CD4-positive, alpha-beta T cell treated with Interleukin-15 for 1 hour (primary cell): ENCODE results near the gene SH3GL2.

Experiments used
- DNase-seq: peaks from one replicate; pipeline ENCODE4 v3.0.0-alpha.2; 2020

SH3GL2 gene

GRCh38 chr9:17665450-17665849 lies 86.6 kb downstream of the SH3GL2 start:
- DNase-seq = no peak

- no peak for DNase-seq
These were observed 90.3 kb downstream of the SH3GL2 start for GRCh38 chr9:17669206-17669605.

- DNase-seq = no peak
These were observed 103.8 kb downstream of the SH3GL2 start for GRCh38 chr9:17682684-17683083.

GRCh38 chr9:17688834-17689233 lies 110.0 kb downstream of the SH3GL2 start:
- DNase-seq = no peak

DNA sequence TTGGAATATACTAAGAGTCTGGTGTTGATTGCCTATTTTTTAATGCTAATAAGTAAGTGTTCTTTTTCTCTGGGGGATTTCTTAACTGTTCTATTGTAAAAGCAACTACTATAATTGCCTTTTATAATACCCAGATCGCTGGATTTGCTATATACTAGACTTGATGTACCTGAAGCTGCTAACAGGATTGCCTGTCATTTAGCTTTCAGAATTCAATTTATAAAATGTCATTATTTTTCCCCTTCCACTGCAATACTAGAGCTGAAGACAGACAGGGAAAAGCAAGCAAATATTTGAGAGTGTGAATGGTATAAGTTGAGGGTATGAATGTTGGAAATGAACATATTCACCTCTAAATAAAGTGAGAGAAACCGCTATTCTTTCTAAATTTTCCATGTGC lies 115.5 kb downstream of the SH3GL2 start:
- no peak for DNase-seq

GRCh38 chr9:17695482-17695881 lies 116.6 kb downstream of the SH3GL2 start:
- DNase-seq = no peak

GRCh38 chr9:17699615-17700330 lies 120.9 kb downstream of the SH3GL2 start:
- DNase-seq = no peak

- no peak for DNase-seq
These were observed 127.5 kb downstream of the SH3GL2 start for GRCh38 chr9:17706347-17706746.

DNA sequence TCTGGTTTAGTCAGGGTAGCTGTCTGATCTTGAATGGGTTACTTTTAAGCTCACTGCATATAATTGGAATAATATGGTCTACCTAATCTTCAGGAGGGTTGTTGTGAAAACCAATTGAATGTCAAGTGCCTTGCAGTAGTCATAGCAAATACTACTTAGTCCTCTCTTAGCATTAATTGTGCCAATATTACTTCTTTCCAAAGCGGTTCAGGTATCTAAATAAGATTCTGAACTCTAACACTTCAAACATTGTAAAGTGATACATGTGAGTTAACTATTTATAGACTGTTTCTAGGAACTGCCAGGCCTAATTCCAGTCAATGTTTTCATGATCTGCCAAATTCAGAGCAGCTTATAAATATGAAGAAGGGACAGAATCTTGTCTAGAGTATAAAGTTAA lies 140.2 kb downstream of the SH3GL2 start:
- no peak for DNase-seq

- no peak for DNase-seq
These were observed 143.1 kb downstream of the SH3GL2 start for GRCh38 chr9:17721954-17722353.

DNA sequence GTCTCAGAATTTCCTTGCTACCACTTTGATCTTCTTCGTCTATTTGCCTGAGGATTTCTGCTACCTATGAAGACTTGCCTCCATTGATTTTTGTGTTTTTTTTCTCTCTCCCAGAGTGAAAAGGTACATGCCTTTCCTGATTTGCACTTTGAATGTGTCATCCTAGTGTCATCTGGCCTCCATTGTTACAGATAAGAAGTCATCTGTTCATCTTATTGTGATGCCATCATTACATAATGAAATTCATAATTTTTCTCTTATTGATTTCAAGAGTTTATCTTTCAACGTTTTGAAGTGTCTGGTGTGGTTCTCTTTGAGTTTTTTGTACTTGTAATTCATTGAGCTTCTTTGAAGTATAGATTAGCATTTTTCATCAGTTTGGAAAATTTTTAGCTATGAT lies 144.8 kb downstream of the SH3GL2 start:
- no peak for DNase-seq

- DNase-seq = no peak
These were observed 146.6 kb downstream of the SH3GL2 start for GRCh38 chr9:17725399-17726010.

- DNase-seq = no peak
These were observed 147.4 kb downstream of the SH3GL2 start for GRCh38 chr9:17726298-17726697.

- DNase-seq = no peak
These were observed 152.0 kb downstream of the SH3GL2 start for GRCh38 chr9:17730899-17731298.

- DNase-seq = no peak
These were observed 152.4 kb downstream of the SH3GL2 start for GRCh38 chr9:17731308-17731707.

- DNase-seq = no peak
These were observed 155.8 kb downstream of the SH3GL2 start for GRCh38 chr9:17734674-17735073.

DNA sequence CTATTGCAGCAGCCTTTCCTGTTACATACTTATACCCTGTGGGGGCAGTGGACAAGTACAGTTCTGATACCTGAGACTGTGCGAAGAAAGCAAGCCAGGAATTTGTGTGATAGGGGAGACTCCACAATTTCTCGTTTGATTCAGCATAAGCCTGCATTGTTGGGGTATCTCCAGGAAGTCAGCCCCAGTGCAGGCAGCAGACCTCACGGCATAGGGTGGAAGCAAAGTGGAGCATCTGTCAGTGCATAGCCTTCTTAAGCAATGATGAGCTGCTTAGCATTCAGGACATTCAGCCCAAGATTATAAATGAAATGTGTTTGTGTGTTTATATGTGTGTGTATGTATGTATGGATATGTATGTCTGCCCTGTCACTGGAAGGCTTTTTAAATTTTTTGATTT lies 157.0 kb downstream of the SH3GL2 start:
- no peak for DNase-seq

GRCh38 chr9:17739022-17739421 lies 160.2 kb downstream of the SH3GL2 start:
- DNase-seq = no peak

DNA sequence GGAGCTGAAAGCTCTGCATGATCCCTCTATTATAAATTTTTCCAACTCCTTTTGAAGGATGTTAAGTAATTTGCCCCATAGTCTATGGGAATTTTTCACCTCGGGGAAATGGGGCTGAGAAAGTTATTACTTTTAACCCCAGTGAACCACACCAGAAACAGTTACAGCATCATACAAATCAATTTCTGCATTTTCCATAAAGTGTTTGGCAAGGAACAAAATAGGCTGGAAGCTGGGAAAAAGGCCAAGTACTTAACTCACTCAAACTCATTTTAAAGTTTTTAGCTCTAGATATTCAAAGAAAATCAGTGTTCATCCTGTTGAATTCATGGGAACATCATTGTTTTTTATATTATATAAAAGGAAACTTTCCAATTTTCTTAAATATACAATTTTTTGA lies 160.9 kb downstream of the SH3GL2 start:
- no peak for DNase-seq

DNA sequence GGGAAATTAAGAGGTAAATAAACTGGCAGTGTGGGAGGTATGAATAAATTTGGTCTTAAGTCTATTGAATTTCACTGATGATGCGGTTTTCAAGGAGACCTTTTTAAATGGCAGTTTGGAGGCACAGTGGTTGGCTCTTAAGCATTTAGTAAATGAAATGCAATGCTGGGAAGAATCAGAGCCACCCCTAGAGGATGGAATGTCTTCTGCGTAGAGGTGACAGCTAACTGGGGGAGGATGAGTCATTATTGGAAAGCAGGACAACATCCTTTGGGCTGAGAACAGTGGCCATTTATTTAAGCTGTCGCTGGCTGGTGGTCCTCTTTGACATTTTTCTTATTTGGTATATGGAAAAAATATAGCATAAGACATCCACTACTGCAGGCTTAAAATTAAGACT lies 163.2 kb downstream of the SH3GL2 start:
- no peak for DNase-seq

GRCh38 chr9:17744786-17745185 lies 165.9 kb downstream of the SH3GL2 start:
- DNase-seq = no peak

GRCh38 chr9:17750269-17750668 lies 171.4 kb downstream of the SH3GL2 start:
- no peak for DNase-seq

DNA sequence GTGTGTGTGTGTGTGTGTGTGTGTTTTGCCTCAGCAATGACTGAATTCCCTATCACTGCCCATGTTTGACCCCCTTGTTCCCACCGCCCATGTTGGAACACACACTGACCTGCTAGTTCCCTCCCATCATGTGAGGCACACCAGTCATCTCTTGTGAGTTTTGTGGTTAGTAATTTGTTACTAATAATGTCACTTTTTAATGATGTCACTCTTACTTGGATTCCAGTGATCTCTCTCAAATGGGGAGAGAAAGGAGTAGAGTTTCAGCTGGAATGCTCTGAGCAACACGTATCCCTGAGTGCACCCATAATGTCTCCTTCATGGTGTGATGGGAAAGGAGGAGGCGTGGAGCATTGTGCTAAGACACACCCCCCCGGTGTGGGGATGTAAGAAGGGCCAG lies 172.6 kb downstream of the SH3GL2 start:
- no peak for DNase-seq

- DNase-seq = no peak
These were observed 173.2 kb downstream of the SH3GL2 start for GRCh38 chr9:17752021-17752420.

GRCh38 chr9:17757816-17758215 lies 178.9 kb downstream of the SH3GL2 start:
- no peak for DNase-seq
